B cell (primary cell): ENCODE data around the gene MRPS22. TPM values are rescaled to one million over a fixed set of nuclear protein-coding genes. Genes with fewer than 3 reads are reported as not detected.

ENCODE experiments used
- ATAC-seq: fragments of 200-7000 bp; cut with Tn5 transposase; one replicate; pipeline ENCODE4 v1.10.0; 2021; ENCODE audit warnings: low read depth, mild to moderate bottlenecking, moderate number of reproducible peaks, moderate library complexity
- CTCF ChIA-PET: fragments of 350-600 bp; sonication (Branson Sonifier 250); formaldehyde crosslinking; loops from one replicate; lab custom pipeline; 2021; ENCODE audit warnings: antibody characterized with exemption, inconsistent platforms; lab: Charles Lee
- POLR2A ChIA-PET: fragments of 350-600 bp; sonication (Branson Sonifier 250); formaldehyde crosslinking; loops from one replicate; lab custom pipeline; 2021; ENCODE audit warnings: antibody characterized with exemption; lab: Charles Lee
- DNase-seq: peaks from one replicate; pipeline ENCODE4 v3.0.0; 2013
- H2AFZ ChIP-seq: 2 replicates; pipeline ENCODE4 v1.6.1; 2012; ENCODE audit warnings: mild to moderate bottlenecking, low read depth, low read length; ENCODE audit not compliant: insufficient read depth, poor library complexity, severe bottlenecking
- H3K27ac ChIP-seq, 2 donors: 1 replicate in 1 of 2; 2 replicates in 1 of 2; pipeline ENCODE4 v1.5.1; 2012 to 2013; ENCODE audit warnings: low read length in 2 of 2, mild to moderate bottlenecking in 2 of 2, moderate library complexity in 1 of 2
- H3K27me3 ChIP-seq, 4 experiments: fragments of 200-600 bp in 1 of 4; sonication (generic) in 1 of 4; replicated peaks in 1 of 4; 1 replicate in 2 of 4; 2 replicates in 2 of 4; pipeline versions ENCODE4 v1.6.1 to v1.7.0; 2013 to 2016; ENCODE audit warnings: low read length in 3 of 4, mild to moderate bottlenecking in 2 of 4, mixed read lengths in 1 of 4, moderate library complexity in 1 of 4; ENCODE audit not compliant: insufficient read depth in 4 of 4, control insufficient read depth in 3 of 4; ENCODE audit errors: control extremely low read depth in 1 of 4
- H3K36me3 ChIP-seq, 2 experiments: replicated peaks in 1 of 2; 1 replicate in 1 of 2; 2 replicates in 1 of 2; pipeline versions ENCODE4 v1.6.1 to v1.7.1; 2013; ENCODE audit warnings: low read length in 1 of 2; ENCODE audit not compliant: insufficient read depth in 2 of 2, control insufficient read depth in 1 of 2; ENCODE audit errors: control extremely low read depth in 1 of 2, extremely low read depth in 1 of 2
- H3K4me1 ChIP-seq, 2 donors: fragments of 200-600 bp in 1 of 2; sonication (generic) in 1 of 2; 1 replicate in 1 of 2; 2 replicates in 1 of 2; pipeline versions ENCODE4 v1.5.1 to v1.6.1; 2013 to 2017; ENCODE audit warnings: low read length in 2 of 2; ENCODE audit not compliant: control insufficient read depth in 2 of 2, insufficient read depth in 2 of 2
- H3K4me2 ChIP-seq: replicated peaks from 2 replicates; pipeline ENCODE3; 2012; ENCODE audit warnings: mild to moderate bottlenecking, low read depth, low read length; ENCODE audit not compliant: poor library complexity, severe bottlenecking
- H3K4me3 ChIP-seq, 5 experiments: fragments of 200-600 bp in 1 of 5; sonication (generic) in 1 of 5; 1 replicate in 3 of 5; 2 replicates in 2 of 5; pipeline versions ENCODE4 v1.5.1 to v1.7.0; 2011 to 2016; ENCODE audit warnings: low read length in 4 of 5, mild to moderate bottlenecking in 4 of 5, low read depth in 2 of 5, control low read depth in 1 of 5, moderate library complexity in 1 of 5; ENCODE audit not compliant: insufficient read depth in 1 of 5; ENCODE audit errors: control extremely low read depth in 1 of 5, extremely low read depth in 1 of 5
- H3K79me2 ChIP-seq: fragments of 200-600 bp; sonication (generic); one replicate; pipeline ENCODE4 v1.6.0; 2016; ENCODE audit warnings: low read length; ENCODE audit not compliant: control insufficient read depth, insufficient read depth
- H3K9ac ChIP-seq: fragments of 200-600 bp; sonication (generic); 2 replicates; pipeline ENCODE4 v1.6.1; 2017; ENCODE audit warnings: mild to moderate bottlenecking, low read length, moderate library complexity
- H3K9me3 ChIP-seq, 3 donors: one replicate each; pipeline versions ENCODE4 v1.6.1 to v1.7.1; 2013; ENCODE audit warnings: low read length in 2 of 3; ENCODE audit not compliant: control insufficient read depth in 2 of 3, insufficient read depth in 1 of 3; ENCODE audit errors: control extremely low read depth in 1 of 3
- H4K20me1 ChIP-seq: 2 replicates; pipeline ENCODE4 v1.6.0; 2012; ENCODE audit warnings: mild to moderate bottlenecking, low read length; ENCODE audit not compliant: insufficient read depth, control insufficient read depth, poor library complexity, severe bottlenecking
- H3K27ac Mint-ChIP-seq: one replicate; pipeline ENCODE4 v1.8.0; 2021; ENCODE audit warnings: mixed read lengths
- H3K27me3 Mint-ChIP-seq: one replicate; pipeline ENCODE4 v1.8.0; 2021; ENCODE audit warnings: mixed read lengths
- H3K4me1 Mint-ChIP-seq: one replicate; pipeline ENCODE4 v1.8.0; 2021; ENCODE audit warnings: mixed read lengths
- H3K4me3 Mint-ChIP-seq: one replicate; pipeline ENCODE4 v1.8.0; 2021; ENCODE audit warnings: mixed read lengths
- H3K9me3 Mint-ChIP-seq: one replicate; pipeline ENCODE4 v1.8.0; 2022; ENCODE audit warnings: mixed read lengths; ENCODE audit not compliant: insufficient read depth
- CTCF ChIP-seq: fragments of 200-600 bp; IDR thresholded peaks from one replicate; pipeline ENCODE4 v1.8.0; 2022; ENCODE audit warnings: antibody characterized with exemption, mild to moderate bottlenecking
- EZH2 ChIP-seq: IDR thresholded peaks from 2 replicates; pipeline ENCODE4 v1.6.1; 2012; ENCODE audit warnings: borderline replicate concordance, low read depth, mild to moderate bottlenecking, moderate library complexity, low read length; ENCODE audit not compliant: insufficient read depth, poor library complexity, severe bottlenecking
- WGBS: methylation state at CpG from one replicate; pipeline ENCODE4 v1.1.5; 2013; ENCODE audit warnings: missing lambda C conversion rate; ENCODE audit not compliant: insufficient coverage; 5-methylcytosine and 5-hydroxymethylcytosine counted together
- intact Hi-C: fragments of 100-400 bp; cut with micrococcal nuclease; formaldehyde crosslinking; loops from one replicate; pipeline ENCODE4 v1.10.0; 2022
- polyA plus RNA-seq: library from polyadenylated mRNA; depleted of rRNA; stranded (reverse); fragments of >200 nt; gene quantifications from 2 replicates; pipeline ENCODE4 v1.2.3, GENCODE V29; 2012
- total RNA-seq, 2 donors: library from RNA; stranded (reverse); fragments of 120-200 nt in 1 of 2; gene quantifications; 1 replicate in 1 of 2; 2 replicates in 1 of 2; pipeline versions ENCODE4 v1.2.3 to v1.2.4, GENCODE V29; 2013 to 2022

MRPS22 gene
- total and polyA plus RNA-seq, 2 donors (not counting 1 experiment from before 2014, with no cell fraction given), result 19.1 to 32.5 TPM

GRCh38 chr3:139317215-139317614, 26.6 kb upstream of the MRPS22 start:
- Histone ChIP-seq H3K27ac (no peak overlapping the region), H3K9ac (no peak overlapping the region), H4K20me1 (no peaks in the 10 kb centered on the region), H3K36me3 (no peaks in the 10 kb centered on the region), H3K27me3 (peaks cover 0 to 2% (median 0%) of the 10 kb centered on the region in 4 experiments), H3K79me2 (no peaks in the 10 kb centered on the region), H3K9me3 (no peaks in the 10 kb centered on the region), H2AFZ (no peak overlapping the region), H3K4me2 (no peak overlapping the region), H3K4me1 (no peaks in the 10 kb centered on the region), H3K4me3 (no peak overlapping the region)
- DNase-seq (no peak), ATAC-seq (no peak)
- no peak overlapping the region for H3K4me3 Mint-ChIP-seq
- H3K4me1 Mint-ChIP-seq, result no peaks in the 10 kb centered on the region
- no peak overlapping the region for H3K27ac Mint-ChIP-seq
- WGBS, result 72% methylated on average over 6 of the region's 6 CpGs
- TF ChIP-seq CTCF, result no peak
- TF ChIP-seq EZH2, result no peak
- H3K27me3 Mint-ChIP-seq, result peaks cover 56% of the 10 kb centered on the region
- intact Hi-C loops, result no loop called here
- CTCF ChIA-PET, result no interaction called here
- H3K9me3 Mint-ChIP-seq, result no peaks in the 10 kb centered on the region
- POLR2A ChIA-PET, result no interaction called here

GRCh38 chr3:139317660-139318430, 26.0 kb upstream of the MRPS22 start:
- ChIA-PET CTCF (no interaction called here), POLR2A (no interaction called here)
- intact Hi-C loops, result no loop called here
- H3K27me3 Mint-ChIP-seq, result peaks cover 53% of the 10 kb centered on the region
- Histone ChIP-seq H3K4me3 (no peak overlapping the region), H3K27me3 (peaks cover 0 to 2% (median 0%) of the 10 kb centered on the region in 4 experiments), H3K36me3 (no peaks in the 10 kb centered on the region), H4K20me1 (no peaks in the 10 kb centered on the region), H3K9me3 (no peaks in the 10 kb centered on the region), H2AFZ (no peak overlapping the region), H3K4me1 (no peaks in the 10 kb centered on the region), H3K79me2 (no peaks in the 10 kb centered on the region), H3K4me2 (no peak overlapping the region), H3K9ac (no peak overlapping the region), H3K27ac (no peak overlapping the region)
- H3K4me3 Mint-ChIP-seq, result no peak overlapping the region
- 87% methylated on average over 8 of the region's 8 CpGs for WGBS
- no peaks in the 10 kb centered on the region for H3K9me3 Mint-ChIP-seq
- H3K27ac Mint-ChIP-seq, result no peak overlapping the region
- DNase-seq (no peak), ATAC-seq (no peak)
- no peaks in the 10 kb centered on the region for H3K4me1 Mint-ChIP-seq
- no peak for TF ChIP-seq CTCF
- no peak for TF ChIP-seq EZH2
